GM19324 (cell line): ENCODE measurements around the gene FLVCR1.
"Not testable (repeated sequence)": the region's sequence is repeated elsewhere in the genome, so short reads cannot be mapped to it uniquely, and the experiment has no call there.

ENCODE experiments used
- ATAC-seq: cut with Tn5 transposase; IDR thresholded peaks from one replicate; pipeline ENCODE4 v1.9.1; 2021; ENCODE audit warnings: mild to moderate bottlenecking, moderate library complexity; ENCODE audit not compliant: unreplicated experiment, low FRiP score

The FLVCR1 gene

GRCh38 chr1:212858461-212859265, 588 bp downstream of the FLVCR1 start:
- peak; percentile 21 for ATAC-seq

- ATAC-seq: no peak
Measured at GRCh38 chr1:212860713-212861581, 2.9 kb downstream of the FLVCR1 start.

GRCh38 chr1:212862111-212862690, 4.1 kb downstream of the FLVCR1 start:
- ATAC-seq: no peak

GRCh38 chr1:212863345-212863744, 5.3 kb downstream of the FLVCR1 start:
- ATAC-seq: not testable (repeated sequence)

- ATAC-seq: no peak
Measured at GRCh38 chr1:212864201-212864600, 6.1 kb downstream of the FLVCR1 start.

- ATAC-seq: no peak
Measured at GRCh38 chr1:212867192-212867591, 9.1 kb downstream of the FLVCR1 start.

- ATAC-seq: no peak
Measured at GRCh38 chr1:212871976-212872375, 13.9 kb downstream of the FLVCR1 start.

- ATAC-seq: no peak
Measured at GRCh38 chr1:212873518-212873917, 15.4 kb downstream of the FLVCR1 start.

GRCh38 chr1:212878418-212878817, 20.3 kb downstream of the FLVCR1 start:
- no peak for ATAC-seq

- ATAC-seq: no peak
Measured at GRCh38 chr1:212879947-212880690, 22.0 kb downstream of the FLVCR1 start.

GRCh38 chr1:212884592-212884991, 26.5 kb downstream of the FLVCR1 start:
- no peak for ATAC-seq

- no peak for ATAC-seq
Measured at GRCh38 chr1:212892108-212892507, 34.0 kb downstream of the FLVCR1 start.

- no peak for ATAC-seq
Measured at GRCh38 chr1:212899845-212900244, 41.8 kb downstream of the FLVCR1 start.

- no peak for ATAC-seq
Measured at GRCh38 chr1:212901290-212901689, 43.2 kb downstream of the FLVCR1 start.

- ATAC-seq: no peak
Measured at GRCh38 chr1:212902054-212902453, 44.0 kb downstream of the FLVCR1 start.

- ATAC-seq: no peak
Measured at GRCh38 chr1:212903664-212904063, 45.6 kb downstream of the FLVCR1 start.

GRCh38 chr1:212908071-212908470, 50.0 kb downstream of the FLVCR1 start:
- ATAC-seq: not testable (repeated sequence)

GRCh38 chr1:212908971-212909370, 50.9 kb downstream of the FLVCR1 start:
- no peak for ATAC-seq

- no peak for ATAC-seq
Measured at GRCh38 chr1:212909652-212910063, 51.6 kb downstream of the FLVCR1 start.

- ATAC-seq: not testable (repeated sequence)
Measured at GRCh38 chr1:212910213-212910612, 52.1 kb downstream of the FLVCR1 start.
